Esophagus (tissue), 2 donors: ENCODE measurements around the gene WIZ. TPM values are rescaled to one million over a fixed set of nuclear protein-coding genes. Genes with fewer than 3 reads are reported as not detected.
"Not testable (repeated sequence)": the region's sequence is repeated elsewhere in the genome, so short reads cannot be mapped to it uniquely, and the experiment has no call there.

Experiments
- H3K27ac ChIP-seq, 2 donors: one replicate each; pipeline ENCODE4 v1.5.1; 2013; ENCODE audit warnings: low read depth in 2 of 2, mild to moderate bottlenecking in 2 of 2, inconsistent platforms in 1 of 2, low read length in 1 of 2, moderate library complexity in 1 of 2
- H3K27me3 ChIP-seq, 2 donors: one replicate each; pipeline ENCODE4 v1.6.1; 2013; ENCODE audit warnings: low read length in 2 of 2, control low read depth in 1 of 2, mild to moderate bottlenecking in 1 of 2; ENCODE audit not compliant: insufficient read depth in 2 of 2, control insufficient read depth in 1 of 2
- H3K36me3 ChIP-seq, 2 donors: one replicate each; pipeline ENCODE4 v1.6.1; 2013; ENCODE audit warnings: low read length in 1 of 2; ENCODE audit not compliant: control insufficient read depth in 2 of 2, insufficient read depth in 2 of 2
- H3K4me1 ChIP-seq, 2 donors: one replicate each; pipeline ENCODE4 v1.6.1; 2013; ENCODE audit warnings: low read length in 1 of 2; ENCODE audit not compliant: control insufficient read depth in 2 of 2, insufficient read depth in 2 of 2
- H3K4me3 ChIP-seq, 2 donors: one replicate each; pipeline ENCODE4 v1.5.1; 2013; ENCODE audit warnings: low read length in 2 of 2, mild to moderate bottlenecking in 2 of 2, low read depth in 1 of 2, moderate library complexity in 1 of 2
- H3K9me3 ChIP-seq, 2 donors: one replicate each; pipeline ENCODE4 v1.6.1; 2013; ENCODE audit warnings: mild to moderate bottlenecking in 2 of 2, low read depth in 1 of 2, low read length in 1 of 2, moderate library complexity in 1 of 2; ENCODE audit not compliant: control insufficient read depth in 2 of 2, insufficient read depth in 1 of 2
- WGBS, 2 donors: extraction: QIAGEN DNeasy Blood & Tissue Kit; methylation state at CpG; one replicate each; pipeline ENCODE4 v1.1.7; 2013; 5-methylcytosine and 5-hydroxymethylcytosine counted together
- polyA plus RNA-seq, 2 donors: library from polyadenylated mRNA; stranded (reverse); fragments of 200-250 nt; gene quantifications; one replicate each; pipeline ENCODE4 v1.2.3, GENCODE V29; 2013
- donor health status: healthy with polysubstance abuse.
- donor health status: Bipolar disorder and iron deficiency.

Gene WIZ
- polyA plus RNA-seq, 2 donors: 17.4 to 17.5 TPM

- Histone ChIP-seq H3K9me3 (no peaks in the 10 kb centered on the region), H3K4me1 (peaks cover 5 to 7% of the 10 kb centered on the region in 2 donors), H3K4me3 (no peak overlapping the region), H3K36me3 (peaks cover 42 to 78% of the 10 kb centered on the region in 2 donors), H3K27ac (no peak overlapping the region), H3K27me3 (no peaks in the 10 kb centered on the region)
- WGBS, 2 donors: 94 to 96% methylated on average over 8 of the region's 8 CpGs
These were observed 50.6 kb downstream of the WIZ start for GRCh38 chr19:15399234-15399515.

GRCh38 chr19:15398501-15399233 lies 51.1 kb downstream of the WIZ start:
- no peak overlapping the region for H3K27ac ChIP-seq
- peaks cover 42 to 74% of the 10 kb centered on the region in 2 donors for H3K36me3 ChIP-seq
- H3K4me1 ChIP-seq: peaks cover 5 to 7% of the 10 kb centered on the region in 2 donors
- 89 to 90% methylated on average over 43 to 50 of the region's 50 CpGs for WGBS, 2 donors
- H3K27me3 ChIP-seq: no peaks in the 10 kb centered on the region
- no peaks in the 10 kb centered on the region for H3K9me3 ChIP-seq
- no peak overlapping the region for H3K4me3 ChIP-seq

- WGBS, 2 donors: 83 to 87% methylated on average over 11 of the region's 11 CpGs
- peaks cover 3 to 5% of the 10 kb centered on the region in 2 donors for H3K4me1 ChIP-seq
These were observed 52.0 kb downstream of the WIZ start for GRCh38 chr19:15397782-15398181.

GRCh38 chr19:15397236-15397635 lies 52.5 kb downstream of the WIZ start:
- Histone ChIP-seq H3K4me3 (no peak overlapping the region), H3K9me3 (no peaks in the 10 kb centered on the region), H3K27ac (no peak overlapping the region), H3K4me1 (peaks cover 2 to 5% of the 10 kb centered on the region in 2 donors), H3K36me3 (peaks cover 42 to 64% of the 10 kb centered on the region in 2 donors), H3K27me3 (no peaks in the 10 kb centered on the region)
- WGBS, 2 donors: 85 to 89% methylated on average over 6 of the region's 6 CpGs

More at GRCh38 chr19:15397782-15398181, 52.0 kb downstream of the WIZ start:
- H3K9me3 ChIP-seq: no peaks in the 10 kb centered on the region
- H3K36me3 ChIP-seq: peaks cover 42 to 69% of the 10 kb centered on the region in 2 donors
- no peak overlapping the region for H3K4me3 ChIP-seq
- H3K27ac ChIP-seq: no peak overlapping the region
- no peaks in the 10 kb centered on the region for H3K27me3 ChIP-seq

GRCh38 chr19:15396436-15396835 lies 53.3 kb downstream of the WIZ start:
- WGBS, 2 donors: 98 to 99% methylated on average over 3 of the region's 3 CpGs

GRCh38 chr19:15395251-15395650 lies 54.5 kb downstream of the WIZ start:
- not testable (repeated sequence) for H3K4me1 ChIP-seq, H3K27ac ChIP-seq, H3K27me3 ChIP-seq, H3K9me3 ChIP-seq, H3K4me3 ChIP-seq
- WGBS, 2 donors: 92 to 94% methylated on average over 17 of the region's 17 CpGs
- H3K36me3 ChIP-seq: peaks cover 35 to 47% of the 10 kb centered on the region in 2 donors

More at GRCh38 chr19:15396436-15396835, 53.3 kb downstream of the WIZ start:
- no peaks in the 10 kb centered on the region for H3K9me3 ChIP-seq
- no peaks in the 10 kb centered on the region for H3K27me3 ChIP-seq
- H3K4me1 ChIP-seq: peaks cover 0 to 5% of the 10 kb centered on the region in 2 donors
- H3K27ac ChIP-seq: no peak overlapping the region
- H3K4me3 ChIP-seq: no peak overlapping the region
- peaks cover 42 to 59% of the 10 kb centered on the region in 2 donors for H3K36me3 ChIP-seq

- 90 to 94% methylated on average over 5 of the region's 5 CpGs for WGBS, 2 donors
- Histone ChIP-seq H3K36me3 (peaks cover 28 to 43% of the 10 kb centered on the region in 2 donors), H3K4me3 (no peak overlapping the region)
These were observed 55.3 kb downstream of the WIZ start for GRCh38 chr19:15394426-15394825.

GRCh38 chr19:15393963-15394362 lies 55.8 kb downstream of the WIZ start:
- Histone ChIP-seq H3K27me3 (no peaks in the 10 kb centered on the region), H3K27ac (no peak overlapping the region), H3K9me3 (no peaks in the 10 kb centered on the region), H3K4me1 (peaks cover 0 to 5% of the 10 kb centered on the region in 2 donors), H3K36me3 (peaks cover 27 to 39% of the 10 kb centered on the region in 2 donors), H3K4me3 (no peak overlapping the region)

More at GRCh38 chr19:15394426-15394825, 55.3 kb downstream of the WIZ start:
- H3K27ac ChIP-seq: no peak overlapping the region
- H3K4me1 ChIP-seq: peaks cover 0 to 5% of the 10 kb centered on the region in 2 donors
- H3K27me3 ChIP-seq: no peaks in the 10 kb centered on the region
- no peaks in the 10 kb centered on the region for H3K9me3 ChIP-seq

- H3K27me3 ChIP-seq: no peaks in the 10 kb centered on the region
- peaks cover 3 to 8% of the 10 kb centered on the region in 2 donors for H3K36me3 ChIP-seq
- no peaks in the 10 kb centered on the region for H3K9me3 ChIP-seq
- no peak overlapping the region for H3K4me3 ChIP-seq
- WGBS, 2 donors: 80 to 89% methylated on average over 2 of the region's 2 CpGs
- no peaks in the 10 kb centered on the region for H3K4me1 ChIP-seq
- no peak overlapping the region for H3K27ac ChIP-seq
These were observed 58.9 kb downstream of the WIZ start for GRCh38 chr19:15390814-15391213.

- H3K27ac ChIP-seq: no peak overlapping the region
- 83 to 89% methylated on average over 6 of the region's 6 CpGs for WGBS, 2 donors
- no peaks in the 10 kb centered on the region for H3K36me3 ChIP-seq
- H3K27me3 ChIP-seq: no peaks in the 10 kb centered on the region
- peaks cover 5 to 7% of the 10 kb centered on the region in 2 donors for H3K4me1 ChIP-seq
- H3K9me3 ChIP-seq: no peaks in the 10 kb centered on the region
- no peak overlapping the region for H3K4me3 ChIP-seq
These were observed 67.9 kb downstream of the WIZ start for GRCh38 chr19:15381864-15382263.
